ENCODE data around the gene ADTRP. TPM values are rescaled to one million over a fixed set of nuclear protein-coding genes. Genes with fewer than 3 reads are reported as not detected.

The ADTRP gene
- total and polyA plus RNA-seq, 2 of the 13 experiments (the other 11 are each of a cell fraction or from before 2014, with no cell fraction given) = not detected

DNA sequence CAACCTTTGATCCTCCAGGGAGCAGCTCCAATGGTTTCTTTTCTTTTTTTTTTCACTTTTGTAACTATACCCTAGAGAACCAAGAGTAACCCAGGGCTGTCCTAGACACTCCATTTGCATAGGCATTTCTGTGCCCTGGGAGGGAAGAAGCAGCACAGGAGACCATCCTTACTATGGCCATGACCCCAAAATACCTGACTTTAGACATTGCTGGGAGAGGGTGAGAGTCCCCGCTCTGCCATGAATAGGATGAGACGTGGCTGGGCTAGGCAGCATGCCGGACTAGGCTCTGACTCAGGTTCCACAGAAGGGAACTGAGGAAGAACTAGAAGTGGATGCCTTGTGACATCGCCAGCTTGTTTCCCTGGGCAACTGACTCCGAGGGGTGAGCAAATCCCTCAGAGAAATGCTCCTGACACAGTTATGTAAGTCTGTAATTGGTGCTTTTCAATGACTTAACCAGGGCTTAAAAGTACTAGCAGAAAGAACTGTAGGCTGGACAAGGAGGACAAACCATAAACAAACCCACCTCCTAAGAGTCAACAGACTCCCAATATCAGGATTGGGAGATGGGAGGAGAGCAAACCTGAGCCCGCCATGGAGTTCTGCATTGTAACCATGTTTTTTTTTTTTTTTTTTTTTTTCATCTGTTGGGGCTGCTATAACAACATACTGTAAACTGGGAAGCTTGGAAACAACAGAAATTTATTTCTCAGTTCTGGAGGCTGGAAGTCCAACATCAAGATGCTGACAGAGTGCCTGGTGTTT, 910 bp upstream of the ADTRP start:
- WGBS (ENCODE audit: low lambda C conversion rate) = 45% methylated on average over 6 of the region's 6 CpGs
- peaks cover 0 to 6% of the 10 kb centered on the region in 2 experiments; a peak in 1 of 5 replicates for H3K27me3 ChIP-seq (ENCODE audit: control insufficient read depth in 1 of 2, insufficient read depth in 2 of 2, low read length in 2 of 2)
- FAIRE-seq = no peak
- in situ Hi-C loops (cut with HindIII; ENCODE audit: extremely low pct_ligation_motif_present, low pct_unique_long_range_greater_than_20kb) = no loop called here
- no peaks in the 10 kb centered on the region for H3K36me3 ChIP-seq (replicated peaks in 1 of 2; ENCODE audit: control insufficient read depth in 1 of 2, insufficient read depth in 2 of 2, low read length in 2 of 2)
- H3K9me3 ChIP-seq (ENCODE audit: low read length) = no peaks in the 10 kb centered on the region
- H3K79me2 ChIP-seq (ENCODE audit: insufficient read depth, low read length) = no peaks in the 10 kb centered on the region
- POLR2A ChIA-PET = no interaction called here
- TF ChIP-seq, protein P1, sequence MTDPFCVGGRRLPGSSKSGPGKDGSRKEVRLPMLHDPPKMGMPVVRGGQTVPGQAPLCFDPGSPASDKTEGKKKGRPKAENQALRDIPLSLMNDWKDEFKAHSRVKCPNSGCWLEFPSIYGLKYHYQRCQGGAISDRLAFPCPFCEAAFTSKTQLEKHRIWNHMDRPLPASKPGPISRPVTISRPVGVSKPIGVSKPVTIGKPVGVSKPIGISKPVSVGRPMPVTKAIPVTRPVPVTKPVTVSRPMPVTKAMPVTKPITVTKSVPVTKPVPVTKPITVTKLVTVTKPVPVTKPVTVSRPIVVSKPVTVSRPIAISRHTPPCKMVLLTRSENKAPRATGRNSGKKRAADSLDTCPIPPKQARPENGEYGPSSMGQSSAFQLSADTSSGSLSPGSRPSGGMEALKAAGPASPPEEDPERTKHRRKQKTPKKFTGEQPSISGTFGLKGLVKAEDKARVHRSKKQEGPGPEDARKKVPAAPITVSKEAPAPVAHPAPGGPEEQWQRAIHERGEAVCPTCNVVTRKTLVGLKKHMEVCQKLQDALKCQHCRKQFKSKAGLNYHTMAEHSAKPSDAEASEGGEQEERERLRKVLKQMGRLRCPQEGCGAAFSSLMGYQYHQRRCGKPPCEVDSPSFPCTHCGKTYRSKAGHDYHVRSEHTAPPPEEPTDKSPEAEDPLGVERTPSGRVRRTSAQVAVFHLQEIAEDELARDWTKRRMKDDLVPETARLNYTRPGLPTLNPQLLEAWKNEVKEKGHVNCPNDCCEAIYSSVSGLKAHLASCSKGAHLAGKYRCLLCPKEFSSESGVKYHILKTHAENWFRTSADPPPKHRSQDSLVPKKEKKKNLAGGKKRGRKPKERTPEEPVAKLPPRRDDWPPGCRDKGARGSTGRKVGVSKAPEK (CRISPR knock-in tag; IDR thresholded peaks at IDR 0.05; ENCODE audit: borderline replicate concordance) = no peak
- TF ChIP-seq MEF2D (CRISPR knock-in tag; IDR thresholded peaks at IDR 0.05) (no peak), SP5 (CRISPR knock-in tag; IDR thresholded peaks at IDR 0.05; ENCODE audit: borderline replicate concordance, low read depth) (no peak)
- H3K4me3 ChIP-seq (replicated peaks in 1 of 3; ENCODE audit: insufficient read depth in 1 of 3, low read depth in 2 of 3, low read length in 3 of 3) = no peak overlapping the region
- H2AFZ ChIP-seq (ENCODE audit: low read length) = no peak overlapping the region
- no peak overlapping the region for H3K27ac ChIP-seq (ENCODE audit: extremely low read length, insufficient read depth, low read length)
- no peak for ATAC-seq
- no peak overlapping the region for H3K9ac ChIP-seq (ENCODE audit: insufficient read depth, low read depth, low read length)
- H3K4me2 ChIP-seq (ENCODE audit: low read depth, low read length) = no peak overlapping the region
- CTCF ChIA-PET (ENCODE audit: low intra/inter-chr PET ratio, low total read pairs) = no interaction called here
- DNase-seq (ENCODE audit: low spot score) = no peak
- intact Hi-C loops (cut with micrococcal nuclease; ENCODE audit: unreplicated experiment) = no loop called here
- H4K20me1 ChIP-seq (ENCODE audit: insufficient read depth, low read length) = no peaks in the 10 kb centered on the region
- H3K4me1 ChIP-seq (ENCODE audit: insufficient read depth, low read length) = no peaks in the 10 kb centered on the region
- BruUV-seq (replicated peaks) = no TSS peak

DNA sequence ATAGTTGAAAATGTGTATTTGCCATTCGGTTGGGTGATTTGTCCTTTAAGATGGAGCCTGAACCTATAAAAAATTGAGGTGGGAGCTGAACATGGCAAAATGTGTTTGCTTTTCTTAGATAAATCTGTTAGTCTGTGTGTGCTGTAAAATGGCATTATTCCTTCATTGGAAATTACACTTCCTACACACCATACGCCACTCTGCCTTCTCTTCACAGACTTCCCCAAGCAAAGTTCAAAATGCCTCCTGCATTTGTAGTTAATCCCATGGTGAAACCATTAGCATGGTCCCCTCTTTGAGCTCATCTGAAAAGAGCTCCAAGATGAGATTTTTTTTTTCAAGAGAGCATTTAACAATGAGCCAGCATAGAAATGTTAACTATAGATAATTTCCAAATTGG, 567 bp downstream of the ADTRP start:
- CTCF ChIA-PET (ENCODE audit: low intra/inter-chr PET ratio, low total read pairs) = no interaction called here

More for the DNA sequence above, 567 bp downstream of the ADTRP start:
- DNase-seq (ENCODE audit: low spot score) = no peak
- Histone ChIP-seq H3K9me3 (ENCODE audit: low read length) (no peaks in the 10 kb centered on the region), H3K9ac (ENCODE audit: insufficient read depth, low read depth, low read length) (no peak overlapping the region), H3K27me3 (ENCODE audit: control insufficient read depth in 1 of 2, insufficient read depth in 2 of 2, low read length in 2 of 2) (peaks cover 0 to 11% of the 10 kb centered on the region in 2 experiments; a peak in 3 of 5 replicates), H2AFZ (ENCODE audit: low read length) (no peak overlapping the region), H3K36me3 (replicated peaks in 1 of 2; ENCODE audit: control insufficient read depth in 1 of 2, insufficient read depth in 2 of 2, low read length in 2 of 2) (no peaks in the 10 kb centered on the region), H3K4me2 (ENCODE audit: low read depth, low read length) (no peak overlapping the region), H3K4me1 (ENCODE audit: insufficient read depth, low read length) (no peaks in the 10 kb centered on the region), H3K79me2 (ENCODE audit: insufficient read depth, low read length) (no peaks in the 10 kb centered on the region), H4K20me1 (ENCODE audit: insufficient read depth, low read length) (no peaks in the 10 kb centered on the region), H3K4me3 (replicated peaks in 1 of 3; ENCODE audit: insufficient read depth in 1 of 3, low read depth in 2 of 3, low read length in 3 of 3) (no peak overlapping the region), H3K27ac (ENCODE audit: extremely low read length, insufficient read depth, low read length) (no peak overlapping the region)
- intact Hi-C loops (cut with micrococcal nuclease; ENCODE audit: unreplicated experiment) = no loop called here
- TF ChIP-seq ZNF530 (CRISPR knock-in tag; IDR thresholded peaks at IDR 0.05; ENCODE audit: low read depth) = no peak
- TF ChIP-seq SAFB2 (CRISPR knock-in tag; IDR thresholded peaks at IDR 0.05; ENCODE audit: borderline replicate concordance, low read depth) = no peak
- TF ChIP-seq, protein P2, sequence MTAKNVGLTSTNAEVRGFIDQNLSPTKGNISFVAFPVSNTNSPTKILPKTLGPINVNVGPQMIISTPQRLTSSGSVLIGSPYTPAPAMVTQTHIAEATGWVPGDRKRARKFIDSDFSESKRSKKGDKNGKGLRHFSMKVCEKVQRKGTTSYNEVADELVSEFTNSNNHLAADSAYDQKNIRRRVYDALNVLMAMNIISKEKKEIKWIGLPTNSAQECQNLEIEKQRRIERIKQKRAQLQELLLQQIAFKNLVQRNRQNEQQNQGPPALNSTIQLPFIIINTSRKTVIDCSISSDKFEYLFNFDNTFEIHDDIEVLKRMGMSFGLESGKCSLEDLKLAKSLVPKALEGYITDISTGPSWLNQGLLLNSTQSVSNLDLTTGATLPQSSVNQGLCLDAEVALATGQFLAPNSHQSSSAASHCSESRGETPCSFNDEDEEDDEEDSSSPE (CRISPR knock-in tag; IDR thresholded peaks at IDR 0.05) = no peak
- TF ChIP-seq DNMT3B (CRISPR knock-in tag; conservative IDR thresholded peaks at IDR 0.05) = no peak
- TF ChIP-seq SIN3B (IDR thresholded peaks at IDR 0.05; ENCODE audit: low read length) = no peak
- no peak for TF ChIP-seq ZNF557 (CRISPR knock-in tag; IDR thresholded peaks at IDR 0.05)
- TF ChIP-seq RXRA (CRISPR knock-in tag; IDR thresholded peaks at IDR 0.05) = no peak
- FAIRE-seq = no peak
- 71% methylated on average over 2 of the region's 2 CpGs for WGBS (ENCODE audit: low lambda C conversion rate)
- BruUV-seq (replicated peaks) = no TSS peak
- POLR2A ChIA-PET = no interaction called here
- no peak for ATAC-seq
- in situ Hi-C loops (cut with HindIII; ENCODE audit: extremely low pct_ligation_motif_present, low pct_unique_long_range_greater_than_20kb) = no loop called here

All from HepG2 (cell line).